GM10248 (cell line): ENCODE measurements around the gene SLC41A3.

Experiments
- CTCF ChIA-PET: fragments of 300-600 bp; sonication (Branson Sonifier 250); formaldehyde crosslinking; extraction: SDS; loops from one replicate; lab custom pipeline; 2021; ENCODE audit warnings: antibody characterized with exemption; lab: Yijun Ruan, JAX
- POLR2A ChIA-PET: fragments of 350-650 bp; sonication (Branson Sonifier 250); formaldehyde crosslinking; extraction: SDS; loops from one replicate; lab custom pipeline; 2020; ENCODE audit warnings: antibody characterized with exemption; lab: Yijun Ruan, JAX
- DNase-seq: peaks from one replicate; pipeline ENCODE4 v3.0.0; 2012; ENCODE audit errors: extremely low spot score
- CTCF ChIP-seq: IDR thresholded peaks from 2 replicates; pipeline ENCODE4 v1.5.1; 2012; ENCODE audit warnings: mild to moderate bottlenecking, low read depth; ENCODE audit errors: extremely low read depth, missing control alignments, control extremely low read depth

SLC41A3 gene

DNA sequence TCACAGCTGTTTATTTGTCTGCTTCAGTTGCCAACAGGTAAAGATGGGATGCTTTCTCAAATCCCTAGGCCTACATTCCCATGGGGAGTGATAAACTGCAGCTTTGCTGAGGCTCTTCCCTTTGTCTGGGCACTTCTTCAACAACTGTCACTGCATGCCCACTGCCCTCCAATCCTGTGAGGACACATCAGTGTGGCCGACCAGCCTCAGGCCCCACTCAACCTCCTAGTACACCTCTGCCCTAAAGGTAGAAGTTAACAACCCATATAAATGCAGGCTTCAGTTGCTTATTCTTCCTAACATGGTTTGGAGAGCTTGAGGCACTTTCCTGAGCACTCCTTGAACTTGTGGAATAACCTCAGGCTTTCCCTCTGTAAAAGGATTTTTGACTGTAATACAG lies 65.4 kb downstream of the SLC41A3 start:
- CTCF ChIA-PET, result interaction anchor here (1.4 to 1.6 kb wide), 2 partner anchors 11 to 25 kb away, joined by 3 read pairs; no protein-coding TSS in a partner anchor
- POLR2A ChIA-PET, result no interaction called here
- no peak for DNase-seq
- TF ChIP-seq CTCF, result no peak

GRCh38 chr3:126017362-126017761 lies 66.6 kb downstream of the SLC41A3 start:
- ChIA-PET POLR2A (no interaction called here), CTCF (interaction anchor here (1.4 kb wide), 1 partner anchor 26 kb away, joined by 3 read pairs; no protein-coding TSS in a partner anchor)
- TF ChIP-seq CTCF, result no peak
- DNase-seq, result no peak

GRCh38 chr3:126016616-126017015 lies 67.3 kb downstream of the SLC41A3 start:
- no peak for TF ChIP-seq CTCF
- POLR2A ChIA-PET, result no interaction called here
- CTCF ChIA-PET, result interaction anchor here (1.1 kb wide), 1 partner anchor 13 kb away, joined by 3 read pairs; no protein-coding TSS in a partner anchor
- no peak for DNase-seq

- POLR2A ChIA-PET, result no interaction called here
- no peak for TF ChIP-seq CTCF
- DNase-seq, result no peak
- CTCF ChIA-PET, result no interaction called here
Measured at GRCh38 chr3:126015075-126015474, 68.8 kb downstream of the SLC41A3 start.

DNA sequence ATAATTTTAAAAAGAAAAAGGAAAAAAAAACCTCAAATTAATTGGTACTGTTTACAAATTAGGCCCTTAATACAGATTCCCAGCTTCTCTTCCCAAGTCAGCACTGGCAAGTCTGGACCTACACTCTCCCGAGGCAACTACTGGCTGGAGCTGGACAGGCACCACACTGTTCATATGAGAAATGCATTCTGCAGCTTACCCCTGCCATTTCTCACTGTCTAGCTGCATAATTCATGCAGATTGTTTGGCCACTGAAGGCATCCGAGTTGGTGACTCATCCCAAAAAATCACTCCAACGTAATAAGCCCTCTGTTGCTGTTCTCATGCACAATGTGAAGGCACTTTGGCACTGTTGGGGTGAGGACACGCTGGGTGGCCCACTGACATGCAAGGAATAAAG lies 69.7 kb downstream of the SLC41A3 start:
- TF ChIP-seq CTCF, result no peak
- ChIA-PET CTCF (interaction anchor here (1.0 kb wide), 1 partner anchor 11 kb away, joined by 4 read pairs; no protein-coding TSS in a partner anchor), POLR2A (no interaction called here)
- DNase-seq, result no peak

GRCh38 chr3:126013751-126014156 lies 70.2 kb downstream of the SLC41A3 start:
- TF ChIP-seq CTCF, result no peak
- ChIA-PET POLR2A (no interaction called here), CTCF (interaction anchor here (1.0 kb wide), 1 partner anchor 11 kb away, joined by 4 read pairs; no protein-coding TSS in a partner anchor)
- no peak for DNase-seq
